HEK293 (cell line): Measurements from ENCODE around the gene STXBP5L.

Experiments
- REPIN1 ChIP-seq: fragments of 450-650 bp; formaldehyde crosslinking; IDR thresholded peaks from 2 replicates; pipeline ENCODE4 v1.5.1; 2017; ENCODE audit warnings: missing biosample characterization, missing genetic modification characterization, low read depth
- ZBTB7A ChIP-seq: fragments of 450-650 bp; formaldehyde crosslinking; IDR thresholded peaks from 2 replicates; pipeline ENCODE4 v1.5.1; 2016; ENCODE audit warnings: low read depth, missing biosample characterization, missing genetic modification characterization
- TF ChIP-seq, protein P1 (sequence below): fragments of 450-650 bp; formaldehyde crosslinking; IDR thresholded peaks from 2 replicates; pipeline ENCODE4 v1.5.1; 2016; ENCODE audit warnings: missing biosample characterization, missing genetic modification characterization
- TF ChIP-seq, protein P2 (sequence below): fragments of 450-650 bp; formaldehyde crosslinking; IDR thresholded peaks from 2 replicates; pipeline ENCODE4 v1.5.1; 2016; ENCODE audit warnings: missing biosample characterization, missing genetic modification characterization
- TF ChIP-seq, protein P3 (sequence below): fragments of 450-650 bp; formaldehyde crosslinking; IDR thresholded peaks from 2 replicates; pipeline ENCODE4 v1.5.1; 2017; ENCODE audit warnings: missing biosample characterization, missing genetic modification characterization

DNA sequence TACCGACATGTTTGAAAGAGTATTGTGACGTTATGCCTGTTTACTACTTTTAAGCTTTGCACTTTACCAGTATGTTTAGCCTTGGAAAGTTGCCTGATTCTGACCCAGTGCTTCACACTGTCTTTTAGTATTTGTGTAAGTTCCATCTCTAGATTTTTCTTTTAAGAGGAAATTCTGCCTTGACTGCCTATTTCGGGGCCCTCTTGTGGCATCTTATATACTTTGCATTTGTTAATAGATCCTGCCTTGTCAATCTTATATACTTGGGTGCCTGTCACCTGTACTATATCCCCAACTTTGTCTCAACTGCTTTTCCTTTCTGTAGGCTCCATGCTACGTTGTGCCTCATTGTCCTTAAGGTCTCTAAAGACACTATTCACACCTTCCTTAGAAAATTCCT lies 244.6 kb downstream of the STXBP5L start:
- no peak for TF ChIP-seq REPIN1 (tag by site-specific recombination)
- TF ChIP-seq, protein P1, sequence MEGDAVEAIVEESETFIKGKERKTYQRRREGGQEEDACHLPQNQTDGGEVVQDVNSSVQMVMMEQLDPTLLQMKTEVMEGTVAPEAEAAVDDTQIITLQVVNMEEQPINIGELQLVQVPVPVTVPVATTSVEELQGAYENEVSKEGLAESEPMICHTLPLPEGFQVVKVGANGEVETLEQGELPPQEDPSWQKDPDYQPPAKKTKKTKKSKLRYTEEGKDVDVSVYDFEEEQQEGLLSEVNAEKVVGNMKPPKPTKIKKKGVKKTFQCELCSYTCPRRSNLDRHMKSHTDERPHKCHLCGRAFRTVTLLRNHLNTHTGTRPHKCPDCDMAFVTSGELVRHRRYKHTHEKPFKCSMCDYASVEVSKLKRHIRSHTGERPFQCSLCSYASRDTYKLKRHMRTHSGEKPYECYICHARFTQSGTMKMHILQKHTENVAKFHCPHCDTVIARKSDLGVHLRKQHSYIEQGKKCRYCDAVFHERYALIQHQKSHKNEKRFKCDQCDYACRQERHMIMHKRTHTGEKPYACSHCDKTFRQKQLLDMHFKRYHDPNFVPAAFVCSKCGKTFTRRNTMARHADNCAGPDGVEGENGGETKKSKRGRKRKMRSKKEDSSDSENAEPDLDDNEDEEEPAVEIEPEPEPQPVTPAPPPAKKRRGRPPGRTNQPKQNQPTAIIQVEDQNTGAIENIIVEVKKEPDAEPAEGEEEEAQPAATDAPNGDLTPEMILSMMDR (tag by site-specific recombination): no peak
- no peak for TF ChIP-seq ZBTB7A (tag by site-specific recombination)
- TF ChIP-seq, protein P2, sequence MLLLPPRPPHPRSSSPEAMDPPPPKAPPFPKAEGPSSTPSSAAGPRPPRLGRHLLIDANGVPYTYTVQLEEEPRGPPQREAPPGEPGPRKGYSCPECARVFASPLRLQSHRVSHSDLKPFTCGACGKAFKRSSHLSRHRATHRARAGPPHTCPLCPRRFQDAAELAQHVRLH (tag by site-specific recombination): no peak
- TF ChIP-seq, protein P3, sequence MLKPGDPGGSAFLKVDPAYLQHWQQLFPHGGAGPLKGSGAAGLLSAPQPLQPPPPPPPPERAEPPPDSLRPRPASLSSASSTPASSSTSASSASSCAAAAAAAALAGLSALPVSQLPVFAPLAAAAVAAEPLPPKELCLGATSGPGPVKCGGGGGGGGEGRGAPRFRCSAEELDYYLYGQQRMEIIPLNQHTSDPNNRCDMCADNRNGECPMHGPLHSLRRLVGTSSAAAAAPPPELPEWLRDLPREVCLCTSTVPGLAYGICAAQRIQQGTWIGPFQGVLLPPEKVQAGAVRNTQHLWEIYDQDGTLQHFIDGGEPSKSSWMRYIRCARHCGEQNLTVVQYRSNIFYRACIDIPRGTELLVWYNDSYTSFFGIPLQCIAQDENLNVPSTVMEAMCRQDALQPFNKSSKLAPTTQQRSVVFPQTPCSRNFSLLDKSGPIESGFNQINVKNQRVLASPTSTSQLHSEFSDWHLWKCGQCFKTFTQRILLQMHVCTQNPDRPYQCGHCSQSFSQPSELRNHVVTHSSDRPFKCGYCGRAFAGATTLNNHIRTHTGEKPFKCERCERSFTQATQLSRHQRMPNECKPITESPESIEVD (tag by site-specific recombination): no peak
